Sigmoid colon (tissue), 7 donors: ENCODE results near the gene CNTD1. TPM values are rescaled to one million over a fixed set of nuclear protein-coding genes. Genes with fewer than 3 reads are reported as not detected.

Experiments used
- DNase-seq: peaks from one replicate; pipeline ENCODE4 v3.0.0-alpha.2; 2019
- H3K27ac ChIP-seq, 4 donors: fragments of 200-600 bp; sonication (generic); one replicate each; pipeline ENCODE4 v1.5.1; 2016 to 2019; ENCODE audit warnings: mild to moderate bottlenecking in 1 of 4
- H3K27me3 ChIP-seq, 3 donors: fragments of 200-600 bp; sonication (generic); one replicate each; pipeline ENCODE4 v1.5.1; 2019; ENCODE audit warnings: mild to moderate bottlenecking in 1 of 3
- H3K36me3 ChIP-seq, 4 donors: fragments of 200-600 bp; sonication (generic); one replicate each; pipeline ENCODE4 v1.5.1; 2016 to 2019
- H3K4me1 ChIP-seq, 4 donors: fragments of 200-600 bp; sonication (generic); one replicate each; pipeline ENCODE4 v1.5.1; 2017 to 2019
- H3K4me3 ChIP-seq, 4 donors: fragments of 200-600 bp; sonication (generic); one replicate each; pipeline ENCODE4 v1.5.1; 2017 to 2019; ENCODE audit warnings: mild to moderate bottlenecking in 2 of 4, moderate library complexity in 1 of 4
- H3K9me3 ChIP-seq, 4 donors: fragments of 200-600 bp in 3 of 4; sonication (generic) in 3 of 4; one replicate each; pipeline versions ENCODE4 v1.5.1 to v1.6.1; 2013 to 2019
- CTCF ChIP-seq, 4 experiments: fragments of 450-650 bp in 3 of 4; fragments of 200-600 bp in 1 of 4; IDR thresholded peaks; one replicate each; pipeline ENCODE4 v1.5.1; 2016 to 2019; ENCODE audit warnings: antibody characterized with exemption in 4 of 4, mild to moderate bottlenecking in 3 of 4, moderate library complexity in 2 of 4
- EP300 ChIP-seq, 4 donors: sonication (generic); formaldehyde crosslinking; IDR thresholded peaks; one replicate each; pipeline ENCODE4 v1.6.1; 2017; ENCODE audit warnings: antibody characterized with exemption in 4 of 4
- POLR2A ChIP-seq, 2 donors: fragments of 450-650 bp; IDR thresholded peaks; one replicate each; pipeline ENCODE4 v1.6.1; 2016; ENCODE audit warnings: antibody characterized with exemption in 2 of 2, mild to moderate bottlenecking in 2 of 2, moderate library complexity in 2 of 2
- POLR2AphosphoS5 ChIP-seq, 4 donors: sonication (generic); formaldehyde crosslinking; IDR thresholded peaks; one replicate each; pipeline ENCODE4 v1.6.1; 2017; ENCODE audit warnings: antibody characterized with exemption in 4 of 4
- WGBS, 2 donors: extraction: QIAGEN DNeasy Blood & Tissue Kit; methylation state at CpG; one replicate each; pipeline ENCODE4 v1.1.7; 2013; 5-methylcytosine and 5-hydroxymethylcytosine counted together
- intact Hi-C: fragments of 100-400 bp; cut with DNase I; formaldehyde crosslinking; loops from one replicate; pipeline ENCODE4 v1.15.1; 2023
- polyA plus RNA-seq, 3 donors: library from polyadenylated mRNA; stranded (reverse); fragments of 200-250 nt; gene quantifications; one replicate each; pipeline ENCODE4 v1.2.3, GENCODE V29; 2013
- total RNA-seq, 4 donors: library from RNA; depleted of rRNA; stranded (reverse); fragments of >200 nt; gene quantifications; one replicate each; pipeline ENCODE4 v1.1.0, GENCODE V29; 2016
- donor health status: healthy with polysubstance abuse.
- donor health status: Bipolar disorder and iron deficiency.
- donor health status: healthy.

CNTD1 gene
- total and polyA plus RNA-seq, 7 donors: 0.33 to 7.2 (median 2.3) TPM; not detected in 3

DNA sequence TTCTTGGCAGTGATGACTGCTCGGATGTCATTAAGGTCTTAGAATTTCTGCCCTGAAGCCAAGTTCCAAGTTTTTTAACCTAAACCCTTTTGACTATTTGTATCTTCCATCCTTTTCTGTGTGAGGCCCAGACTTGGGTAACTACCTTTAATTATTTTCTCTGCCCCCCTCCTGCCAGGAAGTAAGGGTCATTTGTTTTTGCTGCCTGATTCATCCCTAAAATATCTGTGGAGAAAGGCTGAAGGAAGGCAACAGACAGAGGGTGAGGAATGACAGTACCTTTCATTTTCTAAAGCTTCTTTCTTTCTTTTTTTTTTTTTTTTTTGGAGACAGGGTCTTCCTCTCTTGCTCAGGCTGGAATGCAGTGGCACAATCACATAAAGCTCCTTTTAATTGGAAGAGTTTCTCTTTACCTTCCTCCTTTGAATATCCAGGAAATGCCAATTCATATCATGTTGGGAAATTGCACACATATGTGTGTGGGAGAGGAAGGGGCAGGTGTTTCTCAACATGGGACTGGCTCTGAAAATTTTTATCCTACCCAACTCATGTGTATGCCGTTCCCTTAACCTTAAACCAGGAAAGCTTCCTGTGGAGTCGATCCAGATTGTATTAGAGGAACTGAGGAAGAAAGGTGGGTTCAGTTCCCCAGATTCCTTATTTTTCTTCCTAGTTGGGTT lies 24.5 kb upstream of the CNTD1 start:
- 70 to 79% methylated on average over 3 of the region's 3 CpGs for WGBS, 2 donors
- Histone ChIP-seq H3K27me3 (no peaks in the 10 kb centered on the region), H3K4me1 (peaks cover 0 to 19% (median 14%) of the 10 kb centered on the region in 4 donors), H3K27ac (peak overlapping the region; percentile 74 to 87 (median 84)), H3K4me3 (peak overlapping the region; percentile 55 to 83 (median 68)), H3K9me3 (no peaks in the 10 kb centered on the region), H3K36me3 (peaks cover 7 to 45% (median 18%) of the 10 kb centered on the region in 4 donors)
- DNase-seq: no peak
- no peak for TF ChIP-seq EP300 (IDR thresholded peaks at IDR 0.05)
- TF ChIP-seq POLR2AphosphoS5 (IDR thresholded peaks at IDR 0.05): no peak
- no peak for TF ChIP-seq CTCF (IDR thresholded peaks at IDR 0.05)
- TF ChIP-seq POLR2A (IDR thresholded peaks at IDR 0.05): no peak
- intact Hi-C loops: no loop called here

- H3K36me3 ChIP-seq: peaks cover 9 to 50% (median 22%) of the 10 kb centered on the region in 4 donors
- H3K27me3 ChIP-seq: peaks cover 4 to 11% (median 6%) of the 10 kb centered on the region in 3 donors
- DNase-seq: no peak
- peaks cover 0 to 28% (median 23%) of the 10 kb centered on the region in 4 donors for H3K4me1 ChIP-seq
- WGBS, 2 donors: 58 to 73% methylated on average over 3 of the region's 3 CpGs
- no peaks in the 10 kb centered on the region for H3K9me3 ChIP-seq
- no peak overlapping the region for H3K4me3 ChIP-seq
- TF ChIP-seq POLR2AphosphoS5 (IDR thresholded peaks at IDR 0.05): no peak
- no peak for TF ChIP-seq EP300 (IDR thresholded peaks at IDR 0.05)
- no peak overlapping the region for H3K27ac ChIP-seq
- intact Hi-C loops: no loop called here
These were observed 23.0 kb upstream of the CNTD1 start for GRCh38 chr17:42775534-42776098.

- H3K4me1 ChIP-seq: peaks cover 0 to 26% (median 23%) of the 10 kb centered on the region in 4 donors
- no peak overlapping the region for H3K4me3 ChIP-seq
- no peak for DNase-seq
- no peaks in the 10 kb centered on the region for H3K9me3 ChIP-seq
- TF ChIP-seq POLR2AphosphoS5 (IDR thresholded peaks at IDR 0.05) (no peak), POLR2A (IDR thresholded peaks at IDR 0.05) (no peak), EP300 (IDR thresholded peaks at IDR 0.05) (no peak), CTCF (IDR thresholded peaks at IDR 0.05) (no peak)
- intact Hi-C loops: no loop called here
- H3K36me3 ChIP-seq: peaks cover 9 to 50% (median 22%) of the 10 kb centered on the region in 4 donors
- peaks cover 22 to 40% (median 35%) of the 10 kb centered on the region in 3 donors for H3K27me3 ChIP-seq
- WGBS, 2 donors: 83 to 89% methylated on average over 5 of the region's 5 CpGs
- no peak overlapping the region for H3K27ac ChIP-seq
These were observed 20.1 kb upstream of the CNTD1 start for GRCh38 chr17:42778570-42778969.

- Histone ChIP-seq H3K27me3 (peaks cover 27 to 49% (median 44%) of the 10 kb centered on the region in 3 donors), H3K36me3 (peaks cover 9 to 50% (median 22%) of the 10 kb centered on the region in 4 donors), H3K4me3 (no peak overlapping the region), H3K4me1 (peaks cover 0 to 18% (median 16%) of the 10 kb centered on the region in 4 donors), H3K27ac (no peak overlapping the region), H3K9me3 (no peaks in the 10 kb centered on the region)
- DNase-seq: no peak
- intact Hi-C loops: no loop called here
- no peak for TF ChIP-seq CTCF (IDR thresholded peaks at IDR 0.05)
- TF ChIP-seq POLR2A (IDR thresholded peaks at IDR 0.05): no peak
- TF ChIP-seq EP300 (IDR thresholded peaks at IDR 0.05): no peak
- TF ChIP-seq POLR2AphosphoS5 (IDR thresholded peaks at IDR 0.05): no peak
- WGBS, 2 donors: 22 to 62% methylated on average over 3 of the region's 3 CpGs
These were observed 19.2 kb upstream of the CNTD1 start for GRCh38 chr17:42779304-42779935.
